Caco-2 (cell line): ENCODE data around the gene RAD50. TPM values are rescaled to one million over a fixed set of nuclear protein-coding genes. Genes with fewer than 3 reads are reported as not detected.

Source experiments
- BruUV-seq: library from RNA; stranded (reverse); fragments of 400-500 nt; replicated peaks from 2 replicates; lab custom pipeline; 2021; lab: Mats Ljungman, UMichigan
- CTCF ChIA-PET: fragments of 300-600 bp; sonication (Branson Sonifier 250); formaldehyde crosslinking; loops from one replicate; lab custom pipeline; 2022; ENCODE audit warnings: antibody characterized with exemption; lab: Charles Lee
- POLR2A ChIA-PET: fragments of 300-600 bp; sonication (Branson Sonifier 250); formaldehyde crosslinking; loops from one replicate; lab custom pipeline; 2022; ENCODE audit warnings: antibody characterized with exemption; lab: Charles Lee
- DNase-seq, 2 experiments: peaks; one replicate each; pipeline versions ENCODE4 v3.0.0 to v3.0.0-alpha.2; 2020 to 2022
- H3K27me3 ChIP-seq: replicated peaks from 2 replicates; pipeline ENCODE4 v1.6.0; 2011; ENCODE audit warnings: low read length; ENCODE audit not compliant: control insufficient read depth, insufficient read depth
- H3K36me3 ChIP-seq: 2 replicates; pipeline ENCODE4 v1.5.1; 2011; ENCODE audit warnings: low read length; ENCODE audit not compliant: control insufficient read depth, insufficient read depth
- H3K4me1 ChIP-seq: fragments of 250-450 bp; sonication (Bioruptor Pico); 2 replicates; pipeline ENCODE4 v1.5.1; 2020; ENCODE audit warnings: mild to moderate bottlenecking
- H3K4me3 ChIP-seq: 2 replicates; pipeline ENCODE4 v1.5.1; 2011; ENCODE audit warnings: low read depth, mild to moderate bottlenecking, control low read depth, low read length
- H3K9me3 ChIP-seq: fragments of 250-450 bp; sonication (Bioruptor Pico); 2 replicates; pipeline ENCODE4 v1.5.1; 2020; ENCODE audit warnings: mild to moderate bottlenecking, moderate library complexity
- H3K27ac Mint-ChIP-seq: one replicate; pipeline ENCODE4 v1.8.0; 2022; ENCODE audit warnings: mixed read lengths; ENCODE audit not compliant: unreplicated experiment
- H3K27me3 Mint-ChIP-seq: one replicate; pipeline ENCODE4 v1.8.0; 2022; ENCODE audit warnings: mixed read lengths; ENCODE audit not compliant: insufficient read depth, unreplicated experiment
- H3K36me3 Mint-ChIP-seq: one replicate; pipeline ENCODE4 v1.8.0; 2022; ENCODE audit warnings: mild to moderate bottlenecking, mixed read lengths; ENCODE audit not compliant: insufficient read depth, unreplicated experiment
- H3K4me1 Mint-ChIP-seq: one replicate; pipeline ENCODE4 v1.8.0; 2022; ENCODE audit warnings: low read depth, mixed read lengths; ENCODE audit not compliant: unreplicated experiment
- H3K4me3 Mint-ChIP-seq: one replicate; pipeline ENCODE4 v1.8.0; 2022; ENCODE audit warnings: mild to moderate bottlenecking, moderate library complexity, mixed read lengths; ENCODE audit not compliant: unreplicated experiment
- H3K9me3 Mint-ChIP-seq: one replicate; pipeline ENCODE4 v1.8.0; 2022; ENCODE audit warnings: mixed read lengths; ENCODE audit not compliant: unreplicated experiment
- intact Hi-C: fragments of 100-400 bp; cut with micrococcal nuclease; formaldehyde crosslinking; loops from one replicate; pipeline ENCODE4 v1.10.0; 2022; ENCODE audit not compliant: unreplicated experiment
- total RNA-seq: library from RNA; stranded (reverse); gene quantifications from 2 replicates; pipeline ENCODE4 v1.2.3, GENCODE V29; 2022
- TF ChIP-seq, protein P1 (sequence below), 2 experiments: fragments of 200-600 bp in 1 of 2; IDR thresholded peaks; 1 replicate in 1 of 2; 2 replicates in 1 of 2; pipeline versions ENCODE4 v1.5.1 to v1.8.0; 2011 to 2022; ENCODE audit warnings: antibody characterized with exemption in 1 of 2, control low read depth in 1 of 2, inconsistent platforms in 1 of 2, low read depth in 1 of 2, low read length in 1 of 2, mild to moderate bottlenecking in 1 of 2, moderate library complexity in 1 of 2; ENCODE audit not compliant: insufficient read depth in 1 of 2, severe bottlenecking in 1 of 2, unreplicated experiment in 1 of 2

Gene RAD50
- total RNA-seq, 1 experiment from 2014 or later = 53.2 TPM

DNA sequence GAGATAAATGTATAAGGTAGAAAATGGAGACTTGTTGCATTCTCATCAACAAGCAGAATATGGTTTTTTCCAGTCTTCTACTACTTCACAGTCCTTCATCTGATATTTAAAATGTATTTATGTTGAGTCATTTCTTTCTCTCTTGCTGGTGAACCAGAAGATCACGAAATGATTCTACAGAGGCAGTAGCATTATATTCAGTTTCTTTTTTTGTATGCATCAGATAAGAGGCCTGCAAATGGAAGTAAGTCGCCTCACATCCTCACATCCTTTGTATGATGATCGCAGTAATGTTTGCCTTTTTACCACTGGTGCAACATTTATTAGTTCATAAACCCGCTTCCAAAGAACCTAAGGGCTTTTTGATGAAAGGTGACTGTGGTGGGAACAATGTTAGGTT, 79.1 kb downstream of the RAD50 start:
- no peak overlapping the region for H3K27ac Mint-ChIP-seq
- Histone ChIP-seq H3K27me3 (no peaks in the 10 kb centered on the region), H3K4me1 (no peaks in the 10 kb centered on the region), H3K4me3 (no peak overlapping the region), H3K36me3 (no peaks in the 10 kb centered on the region; the same call in none of the 2 replicates), H3K9me3 (no peaks in the 10 kb centered on the region)
- peaks cover 66% of the 10 kb centered on the region for H3K36me3 Mint-ChIP-seq
- intact Hi-C loops = no loop called here
- H3K27me3 Mint-ChIP-seq = no peaks in the 10 kb centered on the region
- ChIA-PET POLR2A (no interaction called here), CTCF (no interaction called here)
- no TSS peak for BruUV-seq
- no peak for DNase-seq
- no peaks in the 10 kb centered on the region for H3K9me3 Mint-ChIP-seq
- H3K4me3 Mint-ChIP-seq = no peak overlapping the region
- no peaks in the 10 kb centered on the region for H3K4me1 Mint-ChIP-seq
- TF ChIP-seq, protein P1, sequence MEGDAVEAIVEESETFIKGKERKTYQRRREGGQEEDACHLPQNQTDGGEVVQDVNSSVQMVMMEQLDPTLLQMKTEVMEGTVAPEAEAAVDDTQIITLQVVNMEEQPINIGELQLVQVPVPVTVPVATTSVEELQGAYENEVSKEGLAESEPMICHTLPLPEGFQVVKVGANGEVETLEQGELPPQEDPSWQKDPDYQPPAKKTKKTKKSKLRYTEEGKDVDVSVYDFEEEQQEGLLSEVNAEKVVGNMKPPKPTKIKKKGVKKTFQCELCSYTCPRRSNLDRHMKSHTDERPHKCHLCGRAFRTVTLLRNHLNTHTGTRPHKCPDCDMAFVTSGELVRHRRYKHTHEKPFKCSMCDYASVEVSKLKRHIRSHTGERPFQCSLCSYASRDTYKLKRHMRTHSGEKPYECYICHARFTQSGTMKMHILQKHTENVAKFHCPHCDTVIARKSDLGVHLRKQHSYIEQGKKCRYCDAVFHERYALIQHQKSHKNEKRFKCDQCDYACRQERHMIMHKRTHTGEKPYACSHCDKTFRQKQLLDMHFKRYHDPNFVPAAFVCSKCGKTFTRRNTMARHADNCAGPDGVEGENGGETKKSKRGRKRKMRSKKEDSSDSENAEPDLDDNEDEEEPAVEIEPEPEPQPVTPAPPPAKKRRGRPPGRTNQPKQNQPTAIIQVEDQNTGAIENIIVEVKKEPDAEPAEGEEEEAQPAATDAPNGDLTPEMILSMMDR (IDR thresholded peaks at IDR 0.05; ENCODE audit: insufficient read depth in 1 of 2, low read depth in 1 of 2, low read length in 1 of 2, severe bottlenecking in 1 of 2, unreplicated experiment in 1 of 2) = no peak

DNA sequence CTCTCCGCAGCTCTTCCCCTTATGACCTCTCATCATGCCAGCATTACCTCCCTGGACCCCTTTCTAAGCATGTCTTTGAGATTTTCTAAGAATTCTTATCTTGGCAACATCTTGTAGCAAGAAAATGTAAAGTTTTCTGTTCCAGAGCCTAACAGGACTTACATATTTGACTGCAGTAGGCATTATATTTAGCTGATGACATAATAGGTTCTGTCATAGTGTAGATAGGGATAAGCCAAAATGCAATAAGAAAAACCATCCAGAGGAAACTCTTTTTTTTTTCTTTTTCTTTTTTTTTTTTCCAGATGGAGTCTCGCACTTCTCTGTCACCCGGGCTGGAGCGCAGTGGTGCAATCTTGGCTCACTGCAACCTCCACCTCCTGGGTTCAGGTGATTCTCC, 80.5 kb downstream of the RAD50 start:
- BruUV-seq = no TSS peak
- no peaks in the 10 kb centered on the region for H3K27me3 ChIP-seq
- Mint-ChIP-seq H3K4me1 (no peaks in the 10 kb centered on the region), H3K27me3 (no peaks in the 10 kb centered on the region), H3K9me3 (no peaks in the 10 kb centered on the region), H3K4me3 (no peak overlapping the region), H3K27ac (no peak overlapping the region), H3K36me3 (peaks cover 73% of the 10 kb centered on the region)
- intact Hi-C loops = no loop called here
- no peak for DNase-seq
- TF ChIP-seq, protein P1 (IDR thresholded peaks at IDR 0.05; ENCODE audit: insufficient read depth in 1 of 2, low read depth in 1 of 2, low read length in 1 of 2, severe bottlenecking in 1 of 2, unreplicated experiment in 1 of 2) = no peak
- no peak overlapping the region for H3K4me3 ChIP-seq
- no peaks in the 10 kb centered on the region for H3K9me3 ChIP-seq
- POLR2A ChIA-PET = no interaction called here
- CTCF ChIA-PET = no interaction called here
- no peaks in the 10 kb centered on the region; the same call in none of the 2 replicates for H3K36me3 ChIP-seq
- no peaks in the 10 kb centered on the region for H3K4me1 ChIP-seq

GRCh38 chr5:132639706-132640130, 82.9 kb downstream of the RAD50 start:
- intact Hi-C loops = no loop called here
- no peaks in the 10 kb centered on the region for H3K27me3 Mint-ChIP-seq
- no TSS peak for BruUV-seq
- no peak for DNase-seq
- no peaks in the 10 kb centered on the region for H3K4me1 Mint-ChIP-seq
- H3K36me3 Mint-ChIP-seq = peaks cover 70% of the 10 kb centered on the region
- H3K27ac Mint-ChIP-seq = no peak overlapping the region
- POLR2A ChIA-PET = interaction anchor here (0.6 kb wide), 1 partner anchor 174 kb away, joined by 3 read pairs; no protein-coding TSS in a partner anchor
- Histone ChIP-seq H3K36me3 (no peaks in the 10 kb centered on the region; the same call in none of the 2 replicates), H3K4me3 (no peak overlapping the region), H3K4me1 (no peaks in the 10 kb centered on the region), H3K27me3 (no peaks in the 10 kb centered on the region), H3K9me3 (no peaks in the 10 kb centered on the region)
- no peaks in the 10 kb centered on the region for H3K9me3 Mint-ChIP-seq
- no peak overlapping the region for H3K4me3 Mint-ChIP-seq
- TF ChIP-seq, protein P1 (IDR thresholded peaks at IDR 0.05; ENCODE audit: insufficient read depth in 1 of 2, low read depth in 1 of 2, low read length in 1 of 2, severe bottlenecking in 1 of 2, unreplicated experiment in 1 of 2) = no peak
- CTCF ChIA-PET = interaction anchor here (1.1 kb wide), 1 partner anchor 168 kb away, joined by 3 read pairs; no protein-coding TSS in a partner anchor
